Hematopoietic multipotent progenitor cell treated with erythropoietin and hydrocortisone succinate and interleukin-3 and kit ligand, for 6 days (in vitro differentiated cells): ENCODE data around the gene GDF7.

ENCODE experiments used
- DNase-seq: peaks from one replicate; pipeline ENCODE4 v3.0.0-alpha.2; 2015

Gene GDF7

GRCh38 chr2:20646446-20646845 is 20.5 kb upstream of the GDF7 start:
- DNase-seq, result no peak

DNA sequence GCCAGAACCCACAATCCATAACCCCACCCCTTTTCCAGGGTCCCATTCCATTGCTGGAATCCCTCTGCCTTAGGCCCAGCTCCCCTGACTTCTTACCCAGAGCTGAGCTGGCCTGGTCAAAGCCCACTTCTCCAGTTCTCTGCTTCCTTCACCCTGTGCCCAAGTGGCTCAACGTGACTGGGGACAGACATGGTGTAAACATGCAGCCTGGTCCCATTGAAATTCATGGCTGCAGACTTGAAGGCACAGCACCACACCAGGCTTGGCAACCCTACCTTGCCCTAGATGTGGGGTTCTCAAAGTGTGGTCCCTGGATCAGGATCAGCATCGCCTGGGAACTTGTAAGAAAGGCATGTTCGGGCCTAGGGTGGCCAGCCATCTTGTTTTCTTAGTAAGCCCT is 19.7 kb upstream of the GDF7 start:
- no peak for DNase-seq

DNA sequence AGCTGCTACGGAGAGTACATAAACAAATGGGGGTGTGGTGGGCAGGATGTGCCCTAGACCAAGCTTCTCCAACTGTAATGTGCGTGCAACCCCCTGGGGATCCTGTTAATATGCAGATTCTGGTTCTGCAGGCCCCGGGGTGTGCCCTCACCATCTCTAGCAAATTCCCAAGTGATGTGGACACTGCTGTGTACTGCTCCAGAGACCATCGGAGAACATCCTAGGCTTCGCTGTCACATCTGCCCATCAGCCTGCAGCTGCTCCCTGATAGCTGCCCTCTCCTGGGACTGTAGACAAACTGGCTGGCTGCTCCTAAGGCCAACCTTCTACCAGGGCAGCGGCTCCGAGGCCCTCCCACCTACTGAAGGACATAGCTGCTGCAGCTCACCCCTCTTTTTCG is 19.2 kb upstream of the GDF7 start:
- DNase-seq, result no peak

DNA sequence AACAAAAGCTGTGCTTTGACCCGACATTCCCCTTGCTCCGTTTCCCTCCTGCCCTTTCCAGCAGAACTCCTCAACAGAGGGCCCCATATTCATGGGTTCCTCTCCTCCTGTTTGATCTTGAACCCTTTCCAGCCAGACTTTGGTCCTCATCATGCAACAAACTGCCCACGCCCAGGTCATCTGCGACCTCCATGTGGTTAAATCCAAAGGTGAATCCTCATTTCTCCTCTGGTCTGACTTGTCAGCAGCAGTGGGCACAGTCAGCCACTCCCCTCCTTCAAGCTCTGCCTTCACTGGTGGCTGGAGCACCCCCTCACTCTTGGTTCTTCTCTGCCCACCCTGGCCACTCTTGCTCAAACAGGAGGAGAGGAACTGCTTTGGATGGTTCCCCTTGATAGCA is 18.7 kb upstream of the GDF7 start:
- no peak for DNase-seq

- DNase-seq, result no peak
Observed at GRCh38 chr2:20648831-20649230, 18.1 kb upstream of the GDF7 start.

GRCh38 chr2:20649576-20649975 is 17.4 kb upstream of the GDF7 start:
- DNase-seq, result no peak

DNA sequence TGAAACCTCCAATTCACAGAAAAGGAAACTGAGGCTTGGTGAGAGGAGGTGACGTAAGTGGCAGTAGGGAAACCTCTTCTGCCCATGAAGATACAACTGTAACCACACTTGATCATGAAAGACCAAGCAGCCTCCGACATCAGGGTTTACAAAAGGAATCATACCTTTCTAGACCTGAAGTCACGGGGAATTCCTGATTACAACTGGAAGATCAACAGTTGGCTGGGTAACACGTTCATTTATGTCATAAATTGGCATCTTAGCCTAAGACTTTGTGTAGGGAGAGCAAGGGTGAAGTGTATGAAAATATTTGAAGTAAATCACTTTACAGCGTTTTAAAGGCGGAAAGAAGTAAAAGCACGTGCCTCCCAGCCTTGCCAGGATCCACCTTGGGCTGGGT is 17.0 kb upstream of the GDF7 start:
- DNase-seq, result no peak

- DNase-seq, result peak; percentile 64
Observed at GRCh38 chr2:20650393-20650876, 16.5 kb upstream of the GDF7 start.

DNA sequence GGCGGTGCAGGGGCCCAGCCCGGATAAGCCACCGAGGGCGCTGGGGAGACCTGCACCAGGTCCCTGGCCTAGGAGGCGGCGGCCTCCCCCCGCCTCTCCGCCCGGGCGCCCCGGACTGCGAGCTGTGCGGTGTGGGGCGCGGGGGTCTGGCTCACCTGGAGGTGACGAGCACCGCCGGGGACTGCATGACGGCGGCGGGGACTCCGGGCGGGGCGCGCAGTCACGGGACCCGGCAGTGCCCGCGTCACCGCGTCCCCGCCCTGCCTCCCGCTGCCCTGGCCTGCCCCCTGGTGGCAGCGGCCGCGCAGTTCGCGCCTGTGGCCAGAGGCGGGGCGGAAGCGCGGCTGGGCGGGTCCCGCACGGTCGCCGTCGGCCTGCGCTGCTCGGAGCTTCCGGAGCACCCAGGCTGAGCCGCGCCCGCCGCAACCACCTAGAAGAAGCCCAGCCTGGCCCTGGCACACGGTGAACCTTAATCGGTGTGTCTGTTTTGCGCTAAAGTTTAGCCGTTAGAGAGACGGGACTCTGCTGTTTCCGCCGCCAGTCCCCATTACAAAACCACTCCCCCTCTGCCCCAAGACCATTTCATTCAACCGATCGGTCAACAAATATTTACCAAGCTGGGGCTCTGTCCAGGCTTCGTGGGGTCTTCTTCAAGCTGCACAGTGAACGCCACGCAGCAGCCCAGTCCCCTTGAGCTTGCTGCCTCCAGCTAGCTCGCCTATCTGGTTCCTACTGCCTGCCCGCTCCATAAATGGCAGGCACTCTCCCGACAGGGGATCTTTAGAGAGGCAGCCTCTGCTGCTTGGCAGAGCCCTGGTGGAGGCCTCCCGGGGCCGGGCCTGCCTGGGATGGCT is 15.8 kb upstream of the GDF7 start, which contains the start of gene HS1BP3:
TSS of gene HS1BP3 (minus strand) at position 222 of the 854 bp plus-strand sequence. CDS start at position 187, 35 bp downstream.
- peak; percentile 89 for DNase-seq

- DNase-seq, result no peak
Observed at GRCh38 chr2:20651731-20652099, 15.2 kb upstream of the GDF7 start.

DNA sequence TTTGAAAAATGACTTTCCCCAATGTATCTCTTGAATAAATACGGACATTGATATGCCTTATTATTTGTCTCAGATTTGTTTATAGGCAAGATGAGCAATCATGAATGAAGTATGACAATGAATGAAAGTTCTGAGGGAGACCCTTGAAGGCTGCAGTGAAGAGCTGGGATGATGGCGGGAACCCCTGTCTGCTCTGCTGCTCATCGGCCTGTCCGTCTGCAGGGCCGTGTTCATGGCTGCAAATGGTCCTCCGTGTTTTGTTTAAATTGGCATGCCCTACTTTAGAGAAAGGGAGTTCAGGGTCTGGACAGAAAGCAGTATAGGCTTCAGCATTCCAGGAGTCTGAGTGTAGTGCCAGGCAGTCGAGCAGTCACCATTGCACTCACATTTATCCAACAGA is 14.8 kb upstream of the GDF7 start:
- no peak for DNase-seq

DNA sequence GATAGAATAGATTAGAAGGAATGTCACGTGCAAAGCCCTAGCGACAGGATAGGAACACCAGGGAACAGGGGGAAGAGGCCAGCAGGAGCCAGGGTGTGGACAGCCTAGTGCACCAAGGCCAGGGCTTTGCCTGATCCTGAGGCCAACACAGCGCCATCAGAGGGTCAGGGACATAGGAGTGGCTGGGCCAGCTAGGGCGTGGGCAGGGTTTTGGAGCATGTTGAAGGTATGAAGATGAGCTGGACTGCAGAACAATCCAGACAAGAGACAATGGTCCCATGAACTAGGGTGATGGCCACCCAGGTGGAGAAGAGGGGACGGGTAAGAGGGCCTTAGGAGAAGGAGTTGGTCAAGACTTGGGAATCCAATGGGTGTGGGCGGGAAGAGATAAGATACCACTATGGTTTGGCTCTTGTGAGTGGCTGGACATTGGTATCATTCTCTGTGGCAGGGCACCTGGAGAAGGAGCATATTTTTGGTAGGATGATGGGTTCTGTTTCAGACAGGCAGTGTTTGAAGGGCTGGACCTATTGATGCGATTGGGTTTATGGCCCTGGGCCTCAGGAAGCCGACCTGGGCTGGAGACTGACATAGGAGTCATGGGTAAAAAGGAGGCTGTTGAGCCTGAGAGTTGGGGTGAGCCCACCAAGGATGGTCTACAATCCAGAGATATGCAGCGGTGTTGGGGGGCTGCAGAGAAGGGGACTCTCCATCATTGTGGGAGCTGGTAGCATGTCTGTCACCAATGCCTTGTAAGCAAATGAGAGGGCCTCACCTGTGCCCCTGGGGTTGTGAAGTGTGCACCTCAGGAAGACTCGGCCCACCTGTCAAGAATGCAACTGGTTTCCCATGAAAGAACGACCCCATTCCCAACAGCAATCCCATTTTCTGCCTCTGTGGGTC is 14.0 kb upstream of the GDF7 start:
- no peak for DNase-seq

DNA sequence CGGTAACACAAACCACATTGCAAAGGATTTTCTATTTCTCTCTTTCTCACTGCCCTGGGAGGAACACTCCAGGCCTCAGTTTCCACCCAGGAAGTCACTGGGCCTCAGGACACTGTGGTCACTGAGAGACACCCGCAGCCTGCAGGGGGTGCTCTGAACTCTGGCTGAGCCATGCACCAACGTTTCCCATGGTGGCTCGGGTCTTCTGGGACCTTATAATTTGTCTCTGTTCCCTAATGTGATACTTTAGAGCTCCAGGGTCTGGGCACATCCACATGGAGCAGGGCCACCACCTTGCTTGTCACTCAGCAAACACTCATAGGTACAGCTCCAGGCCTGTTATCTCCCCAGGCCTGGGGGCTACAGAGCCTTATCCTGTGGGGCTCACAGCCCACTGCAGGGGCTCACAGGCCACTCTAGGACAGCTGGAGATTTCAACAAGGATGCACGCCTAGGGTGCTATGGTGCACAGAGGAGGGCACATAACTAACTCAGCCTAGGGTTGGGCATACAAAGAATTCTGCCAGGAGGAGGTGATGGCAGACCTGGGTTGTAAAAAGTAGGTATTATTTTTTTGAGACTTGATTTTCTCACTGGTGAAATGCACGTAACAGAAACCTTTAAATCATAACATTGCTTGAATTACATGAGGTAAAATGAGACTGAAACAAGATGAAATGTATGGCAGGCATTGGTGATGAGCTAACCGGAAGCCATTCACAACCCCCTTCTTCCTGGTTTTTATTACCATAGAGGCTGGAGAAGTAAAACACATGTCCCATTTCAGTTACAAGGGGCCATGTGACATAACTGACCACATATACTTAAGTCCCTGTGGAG is 13.0 kb upstream of the GDF7 start:
- DNase-seq, result no peak

DNA sequence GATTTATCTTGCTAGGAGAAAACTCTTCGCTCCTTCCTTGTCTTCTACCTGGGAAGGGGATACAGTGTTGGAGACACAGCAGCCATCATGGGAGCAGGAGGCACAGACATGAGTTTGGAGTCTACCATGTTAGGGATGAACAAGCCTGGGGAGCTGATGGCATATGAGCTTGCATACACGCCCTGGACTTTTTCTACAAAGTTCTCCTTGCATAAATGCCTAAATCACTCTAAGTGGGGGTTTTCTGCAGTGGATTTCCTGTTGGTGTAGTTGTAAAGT is 12.5 kb upstream of the GDF7 start:
- DNase-seq, result no peak

DNA sequence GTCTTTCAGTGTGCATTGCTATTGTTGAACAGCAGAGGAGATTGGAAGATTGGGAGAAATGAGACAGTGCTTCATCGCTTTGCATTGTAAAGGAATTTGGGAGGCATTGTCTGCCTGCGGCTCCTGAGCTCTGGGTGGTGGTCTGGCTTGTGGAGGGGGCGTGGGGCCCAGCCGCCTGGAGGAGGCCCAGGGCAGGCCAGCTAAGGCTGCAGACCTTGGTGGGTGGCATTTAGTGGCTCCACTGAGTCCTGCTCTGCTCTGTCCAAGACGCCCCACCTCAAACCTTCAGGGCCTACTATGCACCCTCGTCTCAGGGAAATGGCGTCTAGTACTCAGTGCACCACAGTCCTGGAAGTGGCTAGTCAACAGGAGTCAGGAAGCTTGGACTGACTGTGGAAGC is 10.4 kb upstream of the GDF7 start:
- no peak for DNase-seq

GRCh38 chr2:20657522-20658235 is 9.3 kb upstream of the GDF7 start:
- no peak for DNase-seq

DNA sequence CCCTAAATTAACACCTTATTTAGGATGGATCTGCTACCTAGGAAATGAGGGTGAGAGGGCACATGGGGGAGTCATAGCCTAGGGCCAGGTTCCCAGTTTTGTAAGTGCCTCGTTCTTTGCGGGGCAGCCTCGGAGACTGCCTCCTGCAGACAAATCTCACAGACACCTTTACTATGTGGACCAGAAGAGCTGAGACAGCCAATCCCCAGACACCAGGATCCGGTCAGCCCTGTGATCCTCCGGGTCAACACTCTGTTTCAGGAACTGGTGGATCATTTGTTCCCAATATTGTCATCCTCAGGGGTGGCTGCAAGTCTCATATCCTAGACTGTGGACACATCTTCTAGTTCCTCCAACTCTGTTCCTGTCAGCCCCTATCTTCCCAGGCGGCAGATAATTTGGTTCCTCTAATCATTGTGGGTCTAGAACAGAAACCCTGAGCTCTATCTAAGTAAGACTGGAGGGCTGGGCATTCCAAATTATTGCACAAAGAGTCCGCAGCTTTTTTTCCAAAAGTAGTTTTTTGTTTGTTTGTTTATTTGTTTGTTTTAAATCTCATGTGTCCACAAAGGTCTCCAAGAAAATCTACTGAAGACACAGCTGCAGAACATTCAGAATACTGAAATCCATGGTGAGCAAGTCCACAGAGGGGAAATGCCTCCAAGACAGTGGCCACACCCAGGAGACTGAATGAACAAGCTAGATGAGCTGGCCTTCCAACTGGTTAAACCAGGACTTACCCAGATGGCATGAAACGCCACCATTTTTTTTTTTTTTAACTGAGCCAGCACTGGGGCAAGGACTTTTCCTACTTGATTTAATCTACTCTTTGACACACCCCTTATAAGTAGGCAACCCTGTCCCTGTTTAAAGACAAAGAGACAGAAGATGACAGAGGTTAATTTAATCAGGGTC is 6.2 kb upstream of the GDF7 start:
- no peak for DNase-seq

GRCh38 chr2:20661421-20662307 is 5.3 kb upstream of the GDF7 start:
- DNase-seq, result peak; percentile 84

DNA sequence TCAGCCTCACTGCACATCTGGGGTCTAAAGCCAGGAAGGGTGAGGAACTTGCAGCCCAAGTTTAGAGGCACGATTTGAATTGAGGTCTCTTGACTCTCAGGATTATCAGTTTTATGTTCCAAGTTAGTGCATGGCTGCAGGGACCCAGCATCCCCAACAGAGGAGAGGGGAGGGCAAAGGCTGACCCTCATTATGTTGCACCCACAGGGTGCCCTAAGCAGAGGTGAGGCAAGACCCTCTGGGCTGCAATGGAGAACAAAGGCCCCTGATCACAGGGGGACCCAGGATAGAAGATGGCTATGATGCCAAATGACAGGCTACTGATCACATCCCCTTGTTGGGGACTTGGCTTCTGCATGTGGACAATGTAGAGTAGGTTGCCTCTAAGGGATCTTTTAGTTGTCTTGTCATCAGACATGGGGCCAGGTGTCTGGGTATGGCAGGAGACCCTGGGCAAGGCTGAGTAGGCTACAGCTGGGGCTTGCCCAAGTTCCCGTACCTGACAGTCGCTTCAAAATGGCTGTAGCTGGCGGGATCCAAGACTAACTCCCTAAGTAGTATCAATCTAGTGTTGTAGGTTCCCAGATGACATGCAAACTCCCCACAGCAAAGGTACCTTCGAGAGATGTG is 4.5 kb upstream of the GDF7 start:
- no peak for DNase-seq
